Natural killer cell treated with Interleukin-12 subunit alpha and Interleukin-12 subunit beta and Interleukin-15 and Interleukin-18, amount 100 ng/mL, for 72 hours (primary cell): Measurements from ENCODE around the gene IQCM. TPM values are rescaled to one million over a fixed set of nuclear protein-coding genes. Genes with fewer than 3 reads are reported as not detected.

Source experiments
- ATAC-seq, 2 donors: fragments of 150-1000 bp; cut with Tn5 transposase in 1 of 2; sonication (Bioruptor Pico), chemical (Tn5 transposase) in 1 of 2; 2 replicates each; pipeline ENCODE4 v1.10.0; 2021
- DNase-seq: peaks from one replicate; pipeline ENCODE4 v3.0.0; 2022; ENCODE audit warnings: low spot score
- H3K27ac Mint-ChIP-seq, 2 donors: 1 replicate in 1 of 2; 2 replicates in 1 of 2; pipeline ENCODE4 v1.8.0; 2022; ENCODE audit warnings: mixed read lengths in 2 of 2, mild to moderate bottlenecking in 1 of 2, moderate library complexity in 1 of 2
- H3K27me3 Mint-ChIP-seq, 2 donors: 1 replicate in 1 of 2; 2 replicates in 1 of 2; pipeline ENCODE4 v1.8.0; 2022; ENCODE audit warnings: mixed read lengths in 2 of 2
- H3K36me3 Mint-ChIP-seq: one replicate; pipeline ENCODE4 v1.8.0; 2022; ENCODE audit warnings: mixed read lengths
- H3K4me1 Mint-ChIP-seq, 2 donors: 1 replicate in 1 of 2; 2 replicates in 1 of 2; pipeline ENCODE4 v1.8.0; 2022; ENCODE audit warnings: low read depth in 2 of 2, mixed read lengths in 2 of 2, mild to moderate bottlenecking in 1 of 2
- H3K4me3 Mint-ChIP-seq: one replicate; pipeline ENCODE4 v1.8.0; 2022; ENCODE audit warnings: mixed read lengths
- H3K9me3 Mint-ChIP-seq: 2 replicates; pipeline ENCODE4 v1.8.0; 2022; ENCODE audit warnings: mixed read lengths
- total RNA-seq, 2 donors: library from RNA; stranded (reverse); gene quantifications; one replicate each; pipeline ENCODE4 v1.2.3, GENCODE V29; 2022

IQCM gene
- total RNA-seq, 2 donors from 2014 or later = not detected

- H3K27ac Mint-ChIP-seq = no peak overlapping the region
- no peak overlapping the region for H3K4me3 Mint-ChIP-seq
- H3K36me3 Mint-ChIP-seq = peaks cover 7% of the 10 kb centered on the region
- H3K27me3 Mint-ChIP-seq = no peaks in the 10 kb centered on the region
- H3K4me1 Mint-ChIP-seq = no peaks in the 10 kb centered on the region
- H3K9me3 Mint-ChIP-seq = peaks cover 34% of the 10 kb centered on the region
- no peak for ATAC-seq
- DNase-seq = no peak
Measured at GRCh38 chr4:149676076-149676475, 139.6 kb downstream of the IQCM start.

GRCh38 chr4:149645790-149646189 is 169.9 kb downstream of the IQCM start:
- DNase-seq (no peak), ATAC-seq (no peak)
- no peak overlapping the region for H3K4me3 Mint-ChIP-seq
- H3K27ac Mint-ChIP-seq = no peak overlapping the region
- H3K36me3 Mint-ChIP-seq = no peaks in the 10 kb centered on the region
- H3K9me3 Mint-ChIP-seq = peaks cover 7% of the 10 kb centered on the region
- H3K4me1 Mint-ChIP-seq = no peaks in the 10 kb centered on the region
- H3K27me3 Mint-ChIP-seq = no peaks in the 10 kb centered on the region

- H3K4me3 Mint-ChIP-seq = no peak overlapping the region
- no peaks in the 10 kb centered on the region for H3K36me3 Mint-ChIP-seq
- no peaks in the 10 kb centered on the region for H3K27me3 Mint-ChIP-seq
- peaks cover 14% of the 10 kb centered on the region for H3K9me3 Mint-ChIP-seq
- H3K4me1 Mint-ChIP-seq = no peaks in the 10 kb centered on the region
- no peak overlapping the region for H3K27ac Mint-ChIP-seq
- ATAC-seq = no peak
- no peak for DNase-seq
Measured at GRCh38 chr4:149638073-149638472, 177.6 kb downstream of the IQCM start.

GRCh38 chr4:149634368-149634767 is 181.3 kb downstream of the IQCM start:
- peaks cover 10% of the 10 kb centered on the region for H3K9me3 Mint-ChIP-seq
- DNase-seq = no peak
- H3K36me3 Mint-ChIP-seq = no peaks in the 10 kb centered on the region
- H3K27ac Mint-ChIP-seq = no peak overlapping the region
- no peak overlapping the region for H3K4me3 Mint-ChIP-seq
- no peak for ATAC-seq
- no peaks in the 10 kb centered on the region for H3K4me1 Mint-ChIP-seq
- H3K27me3 Mint-ChIP-seq = no peaks in the 10 kb centered on the region

GRCh38 chr4:149631629-149632028 is 184.0 kb downstream of the IQCM start:
- no peaks in the 10 kb centered on the region for H3K27me3 Mint-ChIP-seq
- H3K9me3 Mint-ChIP-seq = peaks cover 17% of the 10 kb centered on the region
- DNase-seq (no peak), ATAC-seq (no peak)
- H3K36me3 Mint-ChIP-seq = no peaks in the 10 kb centered on the region
- no peaks in the 10 kb centered on the region for H3K4me1 Mint-ChIP-seq
- H3K27ac Mint-ChIP-seq = no peak overlapping the region
- H3K4me3 Mint-ChIP-seq = no peak overlapping the region

GRCh38 chr4:149630064-149630463 is 185.6 kb downstream of the IQCM start:
- no peak for ATAC-seq
- no peak for DNase-seq
- Mint-ChIP-seq H3K27me3 (no peaks in the 10 kb centered on the region), H3K36me3 (no peaks in the 10 kb centered on the region), H3K4me1 (no peaks in the 10 kb centered on the region), H3K4me3 (no peak overlapping the region), H3K9me3 (peaks cover 15% of the 10 kb centered on the region), H3K27ac (no peak overlapping the region)

- ATAC-seq = no peak
- DNase-seq = no peak
- Mint-ChIP-seq H3K27ac (no peak overlapping the region), H3K36me3 (peaks cover 6% of the 10 kb centered on the region), H3K4me3 (no peak overlapping the region), H3K27me3 (no peaks in the 10 kb centered on the region), H3K9me3 (peaks cover 11% of the 10 kb centered on the region), H3K4me1 (no peaks in the 10 kb centered on the region)
Measured at GRCh38 chr4:149605601-149606378, 209.9 kb downstream of the IQCM start.

GRCh38 chr4:149604827-149605226 is 210.8 kb downstream of the IQCM start:
- no peaks in the 10 kb centered on the region for H3K4me1 Mint-ChIP-seq

GRCh38 chr4:149595500-149595899 is 220.1 kb downstream of the IQCM start:
- H3K27me3 Mint-ChIP-seq = no peaks in the 10 kb centered on the region
- H3K36me3 Mint-ChIP-seq = peaks cover 12% of the 10 kb centered on the region
- no peak overlapping the region for H3K27ac Mint-ChIP-seq
- no peaks in the 10 kb centered on the region for H3K4me1 Mint-ChIP-seq
- ATAC-seq = no peak
- DNase-seq = no peak
- H3K9me3 Mint-ChIP-seq = peaks cover 17% of the 10 kb centered on the region
- H3K4me3 Mint-ChIP-seq = no peak overlapping the region

More at GRCh38 chr4:149604827-149605226, 210.8 kb downstream of the IQCM start:
- Mint-ChIP-seq H3K4me3 (no peak overlapping the region), H3K27ac (no peak overlapping the region), H3K36me3 (peaks cover 6% of the 10 kb centered on the region), H3K27me3 (no peaks in the 10 kb centered on the region), H3K9me3 (peaks cover 9% of the 10 kb centered on the region)
- no peak for ATAC-seq
- DNase-seq = no peak

GRCh38 chr4:149589826-149590225 is 225.8 kb downstream of the IQCM start:
- Mint-ChIP-seq H3K4me1 (no peaks in the 10 kb centered on the region), H3K4me3 (no peak overlapping the region), H3K27ac (no peak overlapping the region), H3K27me3 (no peaks in the 10 kb centered on the region), H3K36me3 (peaks cover 16% of the 10 kb centered on the region), H3K9me3 (peaks cover 20% of the 10 kb centered on the region)
- ATAC-seq (no peak), DNase-seq (no peak)

- ATAC-seq (no peak), DNase-seq (no peak)
- H3K27ac Mint-ChIP-seq = no peak overlapping the region
- no peak overlapping the region for H3K4me3 Mint-ChIP-seq
- peaks cover 17% of the 10 kb centered on the region for H3K9me3 Mint-ChIP-seq
- H3K4me1 Mint-ChIP-seq = no peaks in the 10 kb centered on the region
- H3K27me3 Mint-ChIP-seq = no peaks in the 10 kb centered on the region
- peaks cover 4% of the 10 kb centered on the region for H3K36me3 Mint-ChIP-seq
Measured at GRCh38 chr4:149584722-149585121, 230.9 kb downstream of the IQCM start.

- Mint-ChIP-seq H3K4me1 (no peaks in the 10 kb centered on the region), H3K9me3 (peaks cover 15% of the 10 kb centered on the region), H3K36me3 (no peaks in the 10 kb centered on the region), H3K27me3 (no peaks in the 10 kb centered on the region), H3K4me3 (no peak overlapping the region), H3K27ac (no peak overlapping the region)
- DNase-seq (no peak), ATAC-seq (no peak)
Measured at GRCh38 chr4:149574971-149575370, 240.7 kb downstream of the IQCM start.

- Mint-ChIP-seq H3K4me3 (no peak overlapping the region), H3K9me3 (peaks cover 10% of the 10 kb centered on the region), H3K27me3 (no peaks in the 10 kb centered on the region), H3K27ac (no peak overlapping the region), H3K4me1 (no peaks in the 10 kb centered on the region), H3K36me3 (no peaks in the 10 kb centered on the region)
- ATAC-seq (no peak), DNase-seq (no peak)
Measured at GRCh38 chr4:149572716-149573115, 242.9 kb downstream of the IQCM start.

- Mint-ChIP-seq H3K4me1 (no peaks in the 10 kb centered on the region), H3K27ac (no peak overlapping the region), H3K4me3 (no peak overlapping the region), H3K36me3 (no peaks in the 10 kb centered on the region), H3K27me3 (no peaks in the 10 kb centered on the region), H3K9me3 (peaks cover 26% of the 10 kb centered on the region)
- DNase-seq (no peak), ATAC-seq (no peak)
Measured at GRCh38 chr4:149555799-149556198, 259.8 kb downstream of the IQCM start.

GRCh38 chr4:149555146-149555545 is 260.5 kb downstream of the IQCM start:
- Mint-ChIP-seq H3K4me1 (no peaks in the 10 kb centered on the region), H3K4me3 (no peak overlapping the region), H3K27ac (no peak overlapping the region), H3K36me3 (no peaks in the 10 kb centered on the region), H3K9me3 (peaks cover 26% of the 10 kb centered on the region), H3K27me3 (no peaks in the 10 kb centered on the region)
- ATAC-seq = no peak
- DNase-seq = no peak
